ENCODE results near the gene ZFYVE28.

DNA sequence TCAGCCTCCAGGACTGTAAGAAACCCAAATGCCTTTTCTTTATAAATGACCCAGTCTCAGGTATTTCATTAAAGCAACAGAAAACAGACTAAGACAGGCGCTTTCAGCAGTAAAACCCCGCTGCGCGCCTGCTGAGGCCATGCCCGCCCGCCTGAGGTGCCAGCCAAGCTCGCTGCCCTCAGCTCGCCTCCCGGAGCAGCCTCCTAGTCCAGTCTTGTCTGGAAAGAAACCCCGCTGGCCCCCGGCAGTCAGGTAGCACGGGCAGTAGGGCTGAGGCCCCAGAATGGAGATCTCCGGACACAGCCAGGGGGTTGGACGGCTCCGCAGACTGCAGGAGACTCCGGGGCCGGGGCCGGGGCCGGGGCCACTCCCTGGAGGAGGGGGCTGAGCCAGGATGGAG is 31.7 kb downstream of the ZFYVE28 start:
- no peak for TF ChIP-seq TAF1 (IDR thresholded peaks at IDR 0.05; ENCODE audit: borderline replicate concordance, low read depth, low read length)
- no peak for TF ChIP-seq JUND (IDR thresholded peaks at IDR 0.05)
- TF ChIP-seq, protein P1, sequence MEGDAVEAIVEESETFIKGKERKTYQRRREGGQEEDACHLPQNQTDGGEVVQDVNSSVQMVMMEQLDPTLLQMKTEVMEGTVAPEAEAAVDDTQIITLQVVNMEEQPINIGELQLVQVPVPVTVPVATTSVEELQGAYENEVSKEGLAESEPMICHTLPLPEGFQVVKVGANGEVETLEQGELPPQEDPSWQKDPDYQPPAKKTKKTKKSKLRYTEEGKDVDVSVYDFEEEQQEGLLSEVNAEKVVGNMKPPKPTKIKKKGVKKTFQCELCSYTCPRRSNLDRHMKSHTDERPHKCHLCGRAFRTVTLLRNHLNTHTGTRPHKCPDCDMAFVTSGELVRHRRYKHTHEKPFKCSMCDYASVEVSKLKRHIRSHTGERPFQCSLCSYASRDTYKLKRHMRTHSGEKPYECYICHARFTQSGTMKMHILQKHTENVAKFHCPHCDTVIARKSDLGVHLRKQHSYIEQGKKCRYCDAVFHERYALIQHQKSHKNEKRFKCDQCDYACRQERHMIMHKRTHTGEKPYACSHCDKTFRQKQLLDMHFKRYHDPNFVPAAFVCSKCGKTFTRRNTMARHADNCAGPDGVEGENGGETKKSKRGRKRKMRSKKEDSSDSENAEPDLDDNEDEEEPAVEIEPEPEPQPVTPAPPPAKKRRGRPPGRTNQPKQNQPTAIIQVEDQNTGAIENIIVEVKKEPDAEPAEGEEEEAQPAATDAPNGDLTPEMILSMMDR (IDR thresholded peaks at IDR 0.05): no peak
- TF ChIP-seq POLR2AphosphoS5 (IDR thresholded peaks at IDR 0.05; ENCODE audit: low read depth, low read length): no peak
- TF ChIP-seq RAD21 (IDR thresholded peaks at IDR 0.05; ENCODE audit: low read length): no peak
- no peak for TF ChIP-seq TEAD4 (IDR thresholded peaks at IDR 0.05; ENCODE audit: borderline replicate concordance, insufficient read depth)
- no peak for TF ChIP-seq GATA2 (CRISPR knock-in tag; IDR thresholded peaks at IDR 0.05)

All from SK-N-SH (cell line).